Fibroblast of lung (primary cell): ENCODE measurements around the gene KPNA1. TPM values are rescaled to one million over a fixed set of nuclear protein-coding genes. Genes with fewer than 3 reads are reported as not detected.

ENCODE experiments used
- DNase-seq, 2 donors: peaks; one replicate each; pipeline versions ENCODE4 v3.0.0 to v3.0.0-alpha.2; 2010; ENCODE audit warnings: low read depth in 2 of 2
- H2AFZ ChIP-seq: 2 replicates; pipeline ENCODE4 v1.5.1; 2012; ENCODE audit warnings: low read length, control low read depth, inconsistent platforms
- H3K27ac ChIP-seq: 2 replicates; pipeline ENCODE4 v1.5.1; 2011; ENCODE audit warnings: low read length, control low read depth; ENCODE audit not compliant: insufficient read depth
- H3K27me3 ChIP-seq: 2 replicates; pipeline ENCODE4 v1.5.1; 2011; ENCODE audit warnings: mild to moderate bottlenecking, low read length; ENCODE audit not compliant: control insufficient read depth, insufficient read depth
- H3K36me3 ChIP-seq: 2 replicates; pipeline ENCODE4 v1.5.1; 2011; ENCODE audit warnings: low read length; ENCODE audit not compliant: control insufficient read depth, insufficient read depth
- H3K4me1 ChIP-seq: 2 replicates; pipeline ENCODE4 v1.5.1; 2011; ENCODE audit warnings: low read length; ENCODE audit not compliant: control insufficient read depth, insufficient read depth; ENCODE audit errors: extremely low read depth
- H3K4me2 ChIP-seq: 2 replicates; pipeline ENCODE4 v1.5.1; 2011; ENCODE audit warnings: low read length, control low read depth; ENCODE audit not compliant: insufficient read depth; ENCODE audit errors: extremely low read depth
- H3K4me3 ChIP-seq, 4 experiments: fragments of 200-600 bp in 1 of 4; sonication (generic) in 1 of 4; replicated peaks in 1 of 4; 2 replicates each; pipeline ENCODE4 v1.5.1; 2011 to 2016; ENCODE audit warnings: low read length in 4 of 4, low read depth in 3 of 4, mild to moderate bottlenecking in 3 of 4, control low read depth in 2 of 4, inconsistent platforms in 1 of 4, mixed read lengths in 1 of 4; ENCODE audit not compliant: insufficient read depth in 1 of 4; ENCODE audit errors: control extremely low read depth in 1 of 4
- H3K79me2 ChIP-seq: 2 replicates; pipeline ENCODE4 v1.5.1; 2012; ENCODE audit warnings: mild to moderate bottlenecking, low read length, inconsistent platforms; ENCODE audit not compliant: control insufficient read depth, insufficient read depth
- H3K9ac ChIP-seq: 2 replicates; pipeline ENCODE4 v1.5.1; 2011; ENCODE audit warnings: mild to moderate bottlenecking, low read length, control low read depth; ENCODE audit not compliant: insufficient read depth
- H3K9me3 ChIP-seq: 2 replicates; pipeline ENCODE4 v1.5.1; 2012; ENCODE audit warnings: low read depth, low read length; ENCODE audit not compliant: control insufficient read depth, insufficient read depth
- H4K20me1 ChIP-seq: 2 replicates; pipeline ENCODE4 v1.5.1; 2011; ENCODE audit warnings: low read length; ENCODE audit not compliant: control insufficient read depth, insufficient read depth; ENCODE audit errors: extremely low read depth
- EZH2 ChIP-seq: IDR thresholded peaks from 2 replicates; pipeline ENCODE4 v1.5.1; 2012; ENCODE audit warnings: low read length, control low read depth, mild to moderate bottlenecking; ENCODE audit errors: missing control alignments
- polyA plus RNA-seq, 2 donors: library from polyadenylated mRNA; depleted of rRNA in 1 of 2; stranded (reverse) in 1 of 2; unstranded in 1 of 2; fragments of >200 nt; gene quantifications; 2 replicates each; pipeline ENCODE4 v1.2.1, GENCODE V29; 2011 to 2012; ENCODE audit warnings: missing spikeins in 1 of 2
- total RNA-seq: library from RNA; depleted of rRNA; stranded (reverse); fragments of >200 nt; gene quantifications from 2 replicates; pipeline ENCODE4 v1.2.1, GENCODE V29; 2014
- TF ChIP-seq, protein P1 (sequence below), 2 donors: IDR thresholded peaks in 1 of 2; conservative IDR thresholded peaks in 1 of 2; 1 replicate in 1 of 2; 2 replicates in 1 of 2; pipeline ENCODE4 v1.5.1; 2011 to 2012; ENCODE audit warnings: low read length in 2 of 2, control low read depth in 1 of 2, inconsistent platforms in 1 of 2, low read depth in 1 of 2, mild to moderate bottlenecking in 1 of 2

The KPNA1 gene
- total and polyA plus RNA-seq, 2 donors (not counting 1 experiment from before 2014, with no cell fraction given), result 23.9 to 56.0 TPM

DNA sequence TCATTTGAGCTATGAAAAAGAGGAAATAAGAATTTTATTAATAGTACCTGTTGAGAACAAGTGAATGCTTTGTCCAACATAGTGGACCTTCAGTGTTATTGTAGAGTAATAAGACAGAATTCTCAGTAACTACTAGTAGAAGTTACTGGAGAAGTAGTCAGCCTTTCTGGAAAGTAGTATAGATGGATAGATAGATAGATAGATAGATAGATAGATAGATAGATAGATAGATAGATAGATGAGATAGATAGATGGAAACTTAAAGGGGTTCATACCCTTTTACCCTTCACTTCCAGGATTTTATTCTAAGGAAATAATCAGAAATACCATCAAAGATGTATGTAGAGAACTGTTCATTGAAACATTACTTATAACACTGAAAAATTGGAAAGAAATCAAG is 125.5 kb downstream of the KPNA1 start:
- H3K4me3 ChIP-seq, result no peak overlapping the region
- no peaks in the 10 kb centered on the region for H3K27me3 ChIP-seq
- H3K79me2 ChIP-seq, result no peaks in the 10 kb centered on the region
- no peaks in the 10 kb centered on the region for H3K36me3 ChIP-seq
- no peaks in the 10 kb centered on the region for H3K9me3 ChIP-seq
- TF ChIP-seq, protein P1, sequence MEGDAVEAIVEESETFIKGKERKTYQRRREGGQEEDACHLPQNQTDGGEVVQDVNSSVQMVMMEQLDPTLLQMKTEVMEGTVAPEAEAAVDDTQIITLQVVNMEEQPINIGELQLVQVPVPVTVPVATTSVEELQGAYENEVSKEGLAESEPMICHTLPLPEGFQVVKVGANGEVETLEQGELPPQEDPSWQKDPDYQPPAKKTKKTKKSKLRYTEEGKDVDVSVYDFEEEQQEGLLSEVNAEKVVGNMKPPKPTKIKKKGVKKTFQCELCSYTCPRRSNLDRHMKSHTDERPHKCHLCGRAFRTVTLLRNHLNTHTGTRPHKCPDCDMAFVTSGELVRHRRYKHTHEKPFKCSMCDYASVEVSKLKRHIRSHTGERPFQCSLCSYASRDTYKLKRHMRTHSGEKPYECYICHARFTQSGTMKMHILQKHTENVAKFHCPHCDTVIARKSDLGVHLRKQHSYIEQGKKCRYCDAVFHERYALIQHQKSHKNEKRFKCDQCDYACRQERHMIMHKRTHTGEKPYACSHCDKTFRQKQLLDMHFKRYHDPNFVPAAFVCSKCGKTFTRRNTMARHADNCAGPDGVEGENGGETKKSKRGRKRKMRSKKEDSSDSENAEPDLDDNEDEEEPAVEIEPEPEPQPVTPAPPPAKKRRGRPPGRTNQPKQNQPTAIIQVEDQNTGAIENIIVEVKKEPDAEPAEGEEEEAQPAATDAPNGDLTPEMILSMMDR (conservative IDR thresholded peaks at IDR 0.05 in 1 of 2, IDR thresholded peaks at IDR 0.05 in 1 of 2; ENCODE audit: low read depth in 1 of 2, low read length in 2 of 2), result no peak
- TF ChIP-seq EZH2, result no peak
- no peak overlapping the region for H2AFZ ChIP-seq
- no peak overlapping the region for H3K9ac ChIP-seq
- no peaks in the 10 kb centered on the region for H3K4me1 ChIP-seq
- H3K27ac ChIP-seq, result no peak overlapping the region
- no peak for DNase-seq
- H3K4me2 ChIP-seq, result no peak overlapping the region
- H4K20me1 ChIP-seq, result no peaks in the 10 kb centered on the region

DNA sequence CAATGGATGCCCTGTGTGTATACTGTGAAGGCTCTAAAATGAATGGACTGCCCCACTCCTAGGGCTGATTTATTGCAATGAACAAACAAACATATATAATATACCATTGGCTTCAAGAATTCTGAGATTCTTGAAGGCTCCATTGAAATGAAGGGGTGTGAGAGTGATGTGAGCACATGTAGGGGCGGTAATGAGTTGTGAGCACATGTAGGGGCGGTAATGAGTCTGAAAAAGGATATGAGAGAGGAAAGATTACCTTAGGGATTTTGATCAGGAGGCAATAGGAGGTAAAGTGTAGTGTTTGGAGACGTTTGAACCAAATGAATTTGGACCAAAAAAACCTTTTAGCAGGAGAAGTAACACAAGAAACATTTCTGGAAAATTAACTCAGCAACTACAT is 127.0 kb downstream of the KPNA1 start:
- Histone ChIP-seq H3K4me3 (no peak overlapping the region), H3K9ac (no peak overlapping the region), H3K4me1 (peaks cover 4% of the 10 kb centered on the region), H3K27me3 (no peaks in the 10 kb centered on the region), H3K36me3 (no peaks in the 10 kb centered on the region), H3K79me2 (peaks cover 3% of the 10 kb centered on the region), H2AFZ (no peak overlapping the region), H3K9me3 (no peaks in the 10 kb centered on the region), H3K27ac (no peak overlapping the region), H3K4me2 (no peak overlapping the region), H4K20me1 (no peaks in the 10 kb centered on the region)
- no peak for DNase-seq
- TF ChIP-seq EZH2, result no peak
- TF ChIP-seq, protein P1 (conservative IDR thresholded peaks at IDR 0.05 in 1 of 2, IDR thresholded peaks at IDR 0.05 in 1 of 2; ENCODE audit: low read depth in 1 of 2, low read length in 2 of 2), result no peak

DNA sequence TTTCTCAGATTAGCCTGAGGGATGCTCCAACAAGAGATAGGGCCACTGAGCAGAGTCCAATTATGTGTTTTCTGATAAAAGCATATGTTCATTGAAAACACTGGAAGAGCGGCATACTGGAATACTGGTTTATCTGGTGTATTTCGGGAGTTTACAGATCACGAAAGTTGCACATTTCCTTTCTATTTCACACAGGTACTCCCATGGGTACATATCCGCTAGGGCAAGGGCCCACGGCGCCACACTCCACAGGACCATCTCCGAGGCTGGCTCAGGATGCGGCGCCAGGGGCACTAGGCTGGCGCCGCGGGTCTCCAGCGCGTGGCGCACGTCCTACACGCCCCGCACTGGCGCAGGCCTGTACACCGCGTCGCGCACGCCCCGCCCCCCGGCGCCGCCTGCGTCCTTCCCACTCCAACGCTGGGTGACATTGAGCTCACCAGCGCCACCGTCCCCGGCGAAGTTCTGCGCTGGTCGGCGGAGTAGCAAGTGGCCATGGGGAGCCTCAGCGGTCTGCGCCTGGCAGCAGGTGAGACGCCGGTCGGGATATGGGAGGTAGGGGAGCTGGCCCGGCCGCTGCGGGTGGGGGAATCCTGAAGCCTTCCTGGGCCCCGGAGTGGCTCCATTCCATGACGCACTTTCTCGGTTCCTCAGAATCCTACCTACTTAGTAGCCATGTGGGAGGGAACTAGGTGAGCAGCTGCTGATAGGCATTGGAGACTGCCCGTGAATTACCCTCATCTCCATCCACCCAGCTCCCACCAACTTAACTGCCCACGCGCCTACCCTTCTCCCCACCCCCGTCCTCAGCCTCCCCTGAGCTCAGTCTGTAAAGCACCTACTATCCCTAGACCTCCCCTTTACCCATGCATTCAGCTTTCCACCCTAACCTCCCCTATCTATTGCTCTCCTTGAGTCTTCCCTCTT is 130.7 kb downstream of the KPNA1 start, which contains the start of gene FAM162A:
FAM162A (plus strand) TSS at position 412 of the 927 bp plus-strand sequence; CDS start at position 496, 84 bp downstream.
- no peaks in the 10 kb centered on the region for H4K20me1 ChIP-seq
- H3K27ac ChIP-seq, result peak within 1 kb of the TSS; percentile 70
- H3K36me3 ChIP-seq, result no peaks in the 10 kb centered on the region
- DNase-seq, result peak; percentile 82 to 83
- peak within 1 kb of the TSS; percentile 83 to 91 (median 84) for H3K4me3 ChIP-seq
- no peaks in the 10 kb centered on the region for H3K27me3 ChIP-seq
- peaks cover 14% of the 10 kb centered on the region for H3K79me2 ChIP-seq
- TF ChIP-seq, protein P1 (conservative IDR thresholded peaks at IDR 0.05 in 1 of 2, IDR thresholded peaks at IDR 0.05 in 1 of 2; ENCODE audit: low read depth in 1 of 2, low read length in 2 of 2), result peak; percentile 24 to 35
- no peak for TF ChIP-seq EZH2
- peak within 1 kb of the TSS; percentile 99 for H2AFZ ChIP-seq
- H3K9ac ChIP-seq, result peak within 1 kb of the TSS; percentile 72
- H3K9me3 ChIP-seq, result no peaks in the 10 kb centered on the region
- H3K4me1 ChIP-seq, result peaks cover 4% of the 10 kb centered on the region
- H3K4me2 ChIP-seq, result peak within 1 kb of the TSS; percentile 99
